ENCODE measurements around the gene SMIM20. TPM values are rescaled to one million over a fixed set of nuclear protein-coding genes. Genes with fewer than 3 reads are reported as not detected.

SMIM20 gene
- polyA plus RNA-seq, 1 donor from 2014 or later, result 19.1 TPM

DNA sequence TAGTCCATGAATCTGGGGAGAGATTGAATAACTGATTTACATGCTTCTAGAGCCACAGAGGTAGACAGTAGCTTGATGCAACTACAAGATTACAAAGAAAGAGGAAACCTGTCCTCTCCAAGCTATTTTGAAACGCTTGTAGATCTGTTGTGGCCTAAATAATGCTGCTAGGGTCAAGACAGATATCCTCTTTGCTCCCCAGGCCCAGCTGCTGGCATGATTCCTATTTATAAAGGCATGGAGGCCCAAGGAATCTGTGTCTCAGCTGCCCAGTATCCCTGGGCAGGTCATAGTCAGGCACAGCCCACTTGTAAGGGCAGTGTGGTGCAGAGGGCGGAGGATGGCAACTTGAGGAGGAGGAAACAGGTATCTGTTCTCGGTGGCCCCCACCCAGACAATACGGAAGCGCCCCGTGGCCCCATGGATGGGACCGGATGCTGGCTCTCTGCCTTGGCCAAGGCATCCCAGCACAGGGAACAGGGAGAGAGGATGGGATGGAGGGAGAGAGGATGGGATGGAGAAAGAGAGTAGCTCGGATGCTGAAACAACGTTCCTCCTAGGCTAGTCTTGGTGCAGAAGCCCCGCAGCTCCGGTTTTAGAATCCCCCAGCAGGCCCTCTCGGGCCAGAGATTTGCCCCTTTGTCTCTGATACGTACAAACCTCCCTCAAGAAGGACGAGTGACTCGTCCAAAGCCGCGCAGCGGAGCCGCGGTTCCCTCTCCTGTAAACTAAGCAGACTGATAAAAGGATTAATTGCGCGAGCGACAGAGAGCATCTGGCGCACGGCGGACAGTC is 767 bp upstream of the SMIM20 start:
- Histone ChIP-seq H3K9me2 (ENCODE audit: insufficient read depth, low read length) (no peaks in the 10 kb centered on the region), H3K79me2 (replicated peaks; ENCODE audit: insufficient read depth, low read length) (no peaks in the 10 kb centered on the region), H2AFZ (ENCODE audit: low read depth, low read length) (peak overlapping the region; percentile 78), H3K27ac (ENCODE audit: low read length) (peak overlapping the region; percentile 57), H3K4me3 (ENCODE audit: low read length) (peak overlapping the region; percentile 72), H3K9me3 (ENCODE audit: low read length) (no peaks in the 10 kb centered on the region), H4K20me1 (ENCODE audit: insufficient read depth) (no peaks in the 10 kb centered on the region), H3K27me3 (ENCODE audit: insufficient read depth, low read depth, low read length) (no peaks in the 10 kb centered on the region), H3F3A (ENCODE audit: insufficient read depth, low read length, poor library complexity, severe bottlenecking) (no peaks in the 10 kb centered on the region), H3K4me2 (ENCODE audit: low read length) (peak overlapping the region; percentile 56), H3K36me3 (ENCODE audit: insufficient read depth, low read length) (no peaks in the 10 kb centered on the region), H3K9ac (ENCODE audit: low read length) (peak overlapping the region; percentile 79)
- TF ChIP-seq EP300 (conservative IDR thresholded peaks at IDR 0.05; ENCODE audit: poor library complexity, severe bottlenecking), result no peak
- TF ChIP-seq TAF1 (IDR thresholded peaks at IDR 0.05; ENCODE audit: low read depth), result peak; percentile 19

DNA sequence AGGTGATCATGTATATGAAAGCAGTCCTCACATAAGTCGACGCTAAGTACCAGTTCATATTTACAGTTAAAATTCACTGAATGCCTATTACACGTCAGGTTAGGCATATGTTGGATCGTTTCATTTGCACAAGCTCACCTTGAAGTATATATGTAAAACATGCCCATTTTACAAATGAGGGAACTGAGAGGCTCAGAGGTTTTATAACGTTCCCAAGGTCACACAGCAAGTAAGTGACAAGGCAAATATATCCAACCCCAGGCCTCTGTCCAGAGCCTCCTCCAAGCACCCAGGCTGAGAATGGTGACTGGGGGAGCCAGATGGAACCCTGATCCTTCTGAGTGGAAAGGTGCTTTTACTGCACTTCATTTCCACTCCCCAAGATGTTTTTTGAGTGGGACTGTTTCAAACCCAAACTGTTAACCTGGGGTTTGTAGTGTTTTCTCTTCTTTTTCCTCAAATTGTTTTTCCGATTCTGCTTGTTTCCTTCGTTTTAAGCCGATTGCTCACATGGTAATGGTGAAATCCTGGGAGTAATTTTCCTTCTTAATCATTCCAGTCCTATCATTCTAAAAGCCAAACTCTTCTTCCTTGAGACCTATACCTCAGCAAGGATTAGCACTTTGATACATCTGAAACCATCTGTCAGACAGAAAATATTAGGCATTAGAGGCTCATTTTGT is 791 bp downstream of the SMIM20 start:
- H3K9me3 ChIP-seq (ENCODE audit: low read length), result no peaks in the 10 kb centered on the region
- H2AFZ ChIP-seq (ENCODE audit: low read depth, low read length), result peak overlapping the region; percentile 46
- peak overlapping the region; percentile 72 for H3K4me3 ChIP-seq (ENCODE audit: low read length)
- peak overlapping the region; percentile 55 for H3K27ac ChIP-seq (ENCODE audit: low read length)
- H3K9ac ChIP-seq (ENCODE audit: low read length), result peak overlapping the region; percentile 79
- H3K79me2 ChIP-seq (replicated peaks; ENCODE audit: insufficient read depth, low read length), result no peaks in the 10 kb centered on the region
- no peak overlapping the region for H3K4me2 ChIP-seq (ENCODE audit: low read length)
- H3K27me3 ChIP-seq (ENCODE audit: insufficient read depth, low read depth, low read length), result no peaks in the 10 kb centered on the region
- no peaks in the 10 kb centered on the region for H3K36me3 ChIP-seq (ENCODE audit: insufficient read depth, low read length)
- H4K20me1 ChIP-seq (ENCODE audit: insufficient read depth), result no peaks in the 10 kb centered on the region
- TF ChIP-seq RAD21 (conservative IDR thresholded peaks at IDR 0.05) (no peak), MXI1 (conservative IDR thresholded peaks at IDR 0.05; ENCODE audit: poor library complexity, severe bottlenecking) (no peak), TAF1 (IDR thresholded peaks at IDR 0.05; ENCODE audit: low read depth) (no peak), EP300 (conservative IDR thresholded peaks at IDR 0.05; ENCODE audit: poor library complexity, severe bottlenecking) (no peak), EZH2 (IDR thresholded peaks at IDR 0.05; ENCODE audit: borderline replicate concordance, insufficient read depth, low read length, poor library complexity, severe bottlenecking) (no peak), SMC3 (conservative IDR thresholded peaks at IDR 0.05; ENCODE audit: poor library complexity) (no peak), POLR2AphosphoS5 (IDR thresholded peaks at IDR 0.05) (no peak)
- TF ChIP-seq, protein P1, sequence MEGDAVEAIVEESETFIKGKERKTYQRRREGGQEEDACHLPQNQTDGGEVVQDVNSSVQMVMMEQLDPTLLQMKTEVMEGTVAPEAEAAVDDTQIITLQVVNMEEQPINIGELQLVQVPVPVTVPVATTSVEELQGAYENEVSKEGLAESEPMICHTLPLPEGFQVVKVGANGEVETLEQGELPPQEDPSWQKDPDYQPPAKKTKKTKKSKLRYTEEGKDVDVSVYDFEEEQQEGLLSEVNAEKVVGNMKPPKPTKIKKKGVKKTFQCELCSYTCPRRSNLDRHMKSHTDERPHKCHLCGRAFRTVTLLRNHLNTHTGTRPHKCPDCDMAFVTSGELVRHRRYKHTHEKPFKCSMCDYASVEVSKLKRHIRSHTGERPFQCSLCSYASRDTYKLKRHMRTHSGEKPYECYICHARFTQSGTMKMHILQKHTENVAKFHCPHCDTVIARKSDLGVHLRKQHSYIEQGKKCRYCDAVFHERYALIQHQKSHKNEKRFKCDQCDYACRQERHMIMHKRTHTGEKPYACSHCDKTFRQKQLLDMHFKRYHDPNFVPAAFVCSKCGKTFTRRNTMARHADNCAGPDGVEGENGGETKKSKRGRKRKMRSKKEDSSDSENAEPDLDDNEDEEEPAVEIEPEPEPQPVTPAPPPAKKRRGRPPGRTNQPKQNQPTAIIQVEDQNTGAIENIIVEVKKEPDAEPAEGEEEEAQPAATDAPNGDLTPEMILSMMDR (IDR thresholded peaks at IDR 0.05; ENCODE audit: poor library complexity, severe bottlenecking), result no peak
- TF ChIP-seq, protein P2, sequence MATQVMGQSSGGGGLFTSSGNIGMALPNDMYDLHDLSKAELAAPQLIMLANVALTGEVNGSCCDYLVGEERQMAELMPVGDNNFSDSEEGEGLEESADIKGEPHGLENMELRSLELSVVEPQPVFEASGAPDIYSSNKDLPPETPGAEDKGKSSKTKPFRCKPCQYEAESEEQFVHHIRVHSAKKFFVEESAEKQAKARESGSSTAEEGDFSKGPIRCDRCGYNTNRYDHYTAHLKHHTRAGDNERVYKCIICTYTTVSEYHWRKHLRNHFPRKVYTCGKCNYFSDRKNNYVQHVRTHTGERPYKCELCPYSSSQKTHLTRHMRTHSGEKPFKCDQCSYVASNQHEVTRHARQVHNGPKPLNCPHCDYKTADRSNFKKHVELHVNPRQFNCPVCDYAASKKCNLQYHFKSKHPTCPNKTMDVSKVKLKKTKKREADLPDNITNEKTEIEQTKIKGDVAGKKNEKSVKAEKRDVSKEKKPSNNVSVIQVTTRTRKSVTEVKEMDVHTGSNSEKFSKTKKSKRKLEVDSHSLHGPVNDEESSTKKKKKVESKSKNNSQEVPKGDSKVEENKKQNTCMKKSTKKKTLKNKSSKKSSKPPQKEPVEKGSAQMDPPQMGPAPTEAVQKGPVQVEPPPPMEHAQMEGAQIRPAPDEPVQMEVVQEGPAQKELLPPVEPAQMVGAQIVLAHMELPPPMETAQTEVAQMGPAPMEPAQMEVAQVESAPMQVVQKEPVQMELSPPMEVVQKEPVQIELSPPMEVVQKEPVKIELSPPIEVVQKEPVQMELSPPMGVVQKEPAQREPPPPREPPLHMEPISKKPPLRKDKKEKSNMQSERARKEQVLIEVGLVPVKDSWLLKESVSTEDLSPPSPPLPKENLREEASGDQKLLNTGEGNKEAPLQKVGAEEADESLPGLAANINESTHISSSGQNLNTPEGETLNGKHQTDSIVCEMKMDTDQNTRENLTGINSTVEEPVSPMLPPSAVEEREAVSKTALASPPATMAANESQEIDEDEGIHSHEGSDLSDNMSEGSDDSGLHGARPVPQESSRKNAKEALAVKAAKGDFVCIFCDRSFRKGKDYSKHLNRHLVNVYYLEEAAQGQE (IDR thresholded peaks at IDR 0.05; ENCODE audit: borderline replicate concordance), result no peak
- H3K9me2 ChIP-seq (ENCODE audit: insufficient read depth, low read length), result no peaks in the 10 kb centered on the region
- H3F3A ChIP-seq (ENCODE audit: insufficient read depth, low read length, poor library complexity, severe bottlenecking), result no peaks in the 10 kb centered on the region
